ENCODE results near the gene TMX4. TPM values are rescaled to one million over a fixed set of nuclear protein-coding genes. Genes with fewer than 3 reads are reported as not detected.

Gene TMX4
- total RNA-seq, 1 experiment from 2014 or later, result 21.2 TPM

DNA sequence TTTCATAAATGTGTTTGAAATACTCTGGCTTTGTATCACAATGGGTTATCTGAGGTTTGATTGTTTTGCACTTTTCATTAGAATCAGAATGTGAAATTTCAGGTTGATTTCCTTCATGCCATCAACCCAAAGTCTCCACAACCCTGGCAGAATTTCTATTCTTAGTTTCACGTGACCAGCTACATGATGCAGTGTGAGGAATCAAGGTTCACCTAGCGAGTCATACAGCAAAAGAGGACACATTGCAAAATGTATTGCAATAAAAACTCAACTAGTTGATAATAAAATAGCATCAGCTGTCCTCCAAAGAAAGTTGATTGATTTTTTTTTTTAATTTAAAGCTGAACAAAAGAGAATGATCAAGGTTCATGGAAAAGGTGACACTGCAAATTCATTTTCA lies 81.5 kb downstream of the TMX4 start:
- intact Hi-C loops (cut with micrococcal nuclease; ENCODE audit: unreplicated experiment), result no loop called here
- Mint-ChIP-seq H3K4me1 (ENCODE audit: low read depth, unreplicated experiment) (no peaks in the 10 kb centered on the region), H3K27ac (ENCODE audit: unreplicated experiment) (no peak overlapping the region), H3K27me3 (ENCODE audit: unreplicated experiment) (no peaks in the 10 kb centered on the region), H3K9me3 (ENCODE audit: low read depth, unreplicated experiment) (no peaks in the 10 kb centered on the region), H3K36me3 (ENCODE audit: insufficient read depth, unreplicated experiment) (no peaks in the 10 kb centered on the region), H3K4me3 (ENCODE audit: low read depth, unreplicated experiment) (no peak overlapping the region)
- no TSS peak for BruUV-seq (replicated peaks)
- CTCF ChIA-PET, result interaction anchor here (0.7 kb wide), 1 partner anchor 1796 kb away, joined by 3 read pairs; no protein-coding TSS in a partner anchor
- TF ChIP-seq, protein P1, sequence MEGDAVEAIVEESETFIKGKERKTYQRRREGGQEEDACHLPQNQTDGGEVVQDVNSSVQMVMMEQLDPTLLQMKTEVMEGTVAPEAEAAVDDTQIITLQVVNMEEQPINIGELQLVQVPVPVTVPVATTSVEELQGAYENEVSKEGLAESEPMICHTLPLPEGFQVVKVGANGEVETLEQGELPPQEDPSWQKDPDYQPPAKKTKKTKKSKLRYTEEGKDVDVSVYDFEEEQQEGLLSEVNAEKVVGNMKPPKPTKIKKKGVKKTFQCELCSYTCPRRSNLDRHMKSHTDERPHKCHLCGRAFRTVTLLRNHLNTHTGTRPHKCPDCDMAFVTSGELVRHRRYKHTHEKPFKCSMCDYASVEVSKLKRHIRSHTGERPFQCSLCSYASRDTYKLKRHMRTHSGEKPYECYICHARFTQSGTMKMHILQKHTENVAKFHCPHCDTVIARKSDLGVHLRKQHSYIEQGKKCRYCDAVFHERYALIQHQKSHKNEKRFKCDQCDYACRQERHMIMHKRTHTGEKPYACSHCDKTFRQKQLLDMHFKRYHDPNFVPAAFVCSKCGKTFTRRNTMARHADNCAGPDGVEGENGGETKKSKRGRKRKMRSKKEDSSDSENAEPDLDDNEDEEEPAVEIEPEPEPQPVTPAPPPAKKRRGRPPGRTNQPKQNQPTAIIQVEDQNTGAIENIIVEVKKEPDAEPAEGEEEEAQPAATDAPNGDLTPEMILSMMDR (IDR thresholded peaks at IDR 0.05; ENCODE audit: unreplicated experiment), result no peak
- DNase-seq, result no peak

DNA sequence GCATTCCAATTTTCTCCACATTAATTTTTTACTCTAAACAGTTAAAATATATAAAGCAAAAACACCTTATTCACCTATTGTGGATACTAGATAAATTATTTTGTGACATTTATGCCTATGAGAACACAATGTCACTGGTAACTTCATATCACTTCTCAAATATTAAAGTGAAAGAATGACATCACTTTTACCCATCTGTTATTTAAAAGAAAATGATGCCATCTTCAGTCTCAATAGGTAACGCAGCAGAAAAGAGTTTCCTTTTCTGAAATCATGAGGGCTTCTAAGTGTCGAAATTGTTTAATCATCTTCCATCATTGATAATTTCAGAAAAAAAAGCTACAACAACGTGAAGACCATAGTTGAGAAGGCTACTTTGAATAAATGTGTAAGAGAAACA lies 82.2 kb downstream of the TMX4 start:
- CTCF ChIA-PET, result interaction anchor here (1.4 kb wide), 1 partner anchor 784 kb away, joined by 38 read pairs; no protein-coding TSS in a partner anchor
- TF ChIP-seq, protein P1 (IDR thresholded peaks at IDR 0.05; ENCODE audit: unreplicated experiment), result no peak
- no peaks in the 10 kb centered on the region for H3K27me3 Mint-ChIP-seq (ENCODE audit: unreplicated experiment)

DNA sequence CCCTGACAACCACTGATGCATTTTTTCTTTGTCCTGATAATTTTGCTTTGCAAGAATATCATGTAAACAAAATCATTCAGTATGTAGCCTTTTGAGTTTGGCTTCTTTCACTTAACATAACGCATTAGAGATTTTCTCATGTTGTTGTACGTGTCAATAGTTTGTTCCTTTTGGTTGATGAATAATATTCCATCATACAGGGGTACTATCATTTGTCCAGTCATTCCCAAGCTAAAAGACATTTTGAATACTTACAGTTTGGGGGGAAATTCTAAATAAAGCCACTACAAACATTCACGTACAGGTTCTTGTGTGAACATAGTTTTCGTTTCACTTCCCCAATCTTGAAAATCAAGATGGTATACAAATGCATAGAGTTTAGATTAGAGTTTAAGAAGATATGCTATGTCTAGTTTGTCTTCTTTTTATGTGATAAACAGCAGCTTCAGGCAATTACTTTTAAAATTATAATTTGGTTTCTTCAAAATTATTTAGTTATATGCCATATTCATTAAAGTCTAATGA lies 84.5 kb downstream of the TMX4 start:
- BruUV-seq (replicated peaks), result no TSS peak
- no peak overlapping the region for H3K4me3 Mint-ChIP-seq (ENCODE audit: low read depth, unreplicated experiment)
- H3K4me1 Mint-ChIP-seq (ENCODE audit: low read depth, unreplicated experiment), result no peaks in the 10 kb centered on the region
- intact Hi-C loops (cut with micrococcal nuclease; ENCODE audit: unreplicated experiment), result no loop called here
- no peak overlapping the region for H3K27ac Mint-ChIP-seq (ENCODE audit: unreplicated experiment)
- CTCF ChIA-PET, result no interaction called here
- DNase-seq, result no peak
- TF ChIP-seq, protein P1 (IDR thresholded peaks at IDR 0.05; ENCODE audit: unreplicated experiment), result no peak
- no peaks in the 10 kb centered on the region for H3K27me3 Mint-ChIP-seq (ENCODE audit: unreplicated experiment)
- H3K36me3 Mint-ChIP-seq (ENCODE audit: insufficient read depth, unreplicated experiment), result no peaks in the 10 kb centered on the region
- H3K9me3 Mint-ChIP-seq (ENCODE audit: low read depth, unreplicated experiment), result no peaks in the 10 kb centered on the region

More for the DNA sequence above, 82.2 kb downstream of the TMX4 start:
- DNase-seq, result no peak
- Mint-ChIP-seq H3K9me3 (ENCODE audit: low read depth, unreplicated experiment) (no peaks in the 10 kb centered on the region), H3K4me3 (ENCODE audit: low read depth, unreplicated experiment) (no peak overlapping the region), H3K27ac (ENCODE audit: unreplicated experiment) (no peak overlapping the region), H3K36me3 (ENCODE audit: insufficient read depth, unreplicated experiment) (no peaks in the 10 kb centered on the region), H3K4me1 (ENCODE audit: low read depth, unreplicated experiment) (no peaks in the 10 kb centered on the region)
- intact Hi-C loops (cut with micrococcal nuclease; ENCODE audit: unreplicated experiment), result no loop called here
- BruUV-seq (replicated peaks), result no TSS peak

DNA sequence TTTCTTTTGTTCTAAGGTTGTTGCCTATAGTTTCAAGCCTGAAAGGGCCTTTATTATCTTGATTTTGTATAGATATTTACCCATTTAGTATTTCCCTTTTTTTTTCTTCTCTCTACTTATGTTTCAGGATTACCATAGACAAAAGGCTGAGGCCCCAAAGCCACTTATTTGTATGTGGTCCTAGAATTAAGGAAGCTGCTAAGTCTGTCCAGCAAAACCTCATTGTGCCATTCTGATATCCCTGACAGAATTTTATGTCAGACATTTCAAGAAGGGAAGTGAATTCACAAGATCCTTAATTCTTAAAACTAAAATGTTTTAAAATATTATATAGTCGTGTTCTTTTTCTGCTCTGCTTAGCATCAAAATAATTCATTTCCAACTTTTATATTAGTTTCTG lies 86.2 kb downstream of the TMX4 start:
- TF ChIP-seq, protein P1 (IDR thresholded peaks at IDR 0.05; ENCODE audit: unreplicated experiment), result no peak
- Mint-ChIP-seq H3K27me3 (ENCODE audit: unreplicated experiment) (no peaks in the 10 kb centered on the region), H3K27ac (ENCODE audit: unreplicated experiment) (no peak overlapping the region), H3K36me3 (ENCODE audit: insufficient read depth, unreplicated experiment) (no peaks in the 10 kb centered on the region), H3K9me3 (ENCODE audit: low read depth, unreplicated experiment) (no peaks in the 10 kb centered on the region), H3K4me1 (ENCODE audit: low read depth, unreplicated experiment) (no peaks in the 10 kb centered on the region), H3K4me3 (ENCODE audit: low read depth, unreplicated experiment) (no peak overlapping the region)
- no TSS peak for BruUV-seq (replicated peaks)
- CTCF ChIA-PET, result no interaction called here
- intact Hi-C loops (cut with micrococcal nuclease; ENCODE audit: unreplicated experiment), result no loop called here
- DNase-seq, result no peak

Data from Calu3 (cell line).